ENCODE results near the gene RNF186.
"Not testable (repeated sequence)": the region's sequence is repeated elsewhere in the genome, so short reads cannot be mapped to it uniquely, and the experiment has no call there.

The RNF186 gene, protein sequence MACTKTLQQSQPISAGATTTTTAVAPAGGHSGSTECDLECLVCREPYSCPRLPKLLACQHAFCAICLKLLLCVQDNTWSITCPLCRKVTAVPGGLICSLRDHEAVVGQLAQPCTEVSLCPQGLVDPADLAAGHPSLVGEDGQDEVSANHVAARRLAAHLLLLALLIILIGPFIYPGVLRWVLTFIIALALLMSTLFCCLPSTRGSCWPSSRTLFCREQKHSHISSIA

GRCh38 chr1:19814681-19815503, at the start of gene RNF186:
RNF186 (minus strand) TSS chr1:19815283; CDS start chr1:19815101, 182 bp downstream.
- DNase-seq (ENCODE audit: low spot score) = no peak

DNA sequence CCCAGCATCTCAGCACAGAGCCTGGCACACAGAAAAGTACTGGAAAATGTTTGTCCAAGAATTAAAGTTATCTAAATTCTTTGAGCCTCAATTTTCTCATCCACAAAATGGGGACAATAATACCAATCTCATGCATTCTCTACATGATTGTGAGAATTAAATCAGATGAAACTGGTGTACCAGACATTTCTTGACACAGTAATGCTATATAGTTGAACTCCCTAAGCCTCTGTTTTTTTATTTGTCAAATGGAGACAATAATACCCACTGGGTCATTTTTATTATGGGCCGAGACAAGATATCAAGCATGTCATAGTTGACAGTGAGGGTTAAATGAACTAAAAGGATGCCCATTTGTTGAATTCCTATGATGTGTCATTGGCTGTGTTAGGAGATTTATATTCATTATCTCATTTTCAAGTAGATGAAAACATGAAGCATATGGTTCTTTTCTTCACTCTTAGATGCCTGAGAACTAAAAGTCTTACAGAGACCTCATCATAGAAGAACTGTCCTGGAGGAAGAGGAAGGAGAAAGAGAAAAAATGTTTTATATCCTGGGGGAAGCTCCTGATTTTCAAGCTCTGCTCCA, 49.6 kb upstream of the RNF186 start:
- DNase-seq (ENCODE audit: low spot score) = no peak

DNA sequence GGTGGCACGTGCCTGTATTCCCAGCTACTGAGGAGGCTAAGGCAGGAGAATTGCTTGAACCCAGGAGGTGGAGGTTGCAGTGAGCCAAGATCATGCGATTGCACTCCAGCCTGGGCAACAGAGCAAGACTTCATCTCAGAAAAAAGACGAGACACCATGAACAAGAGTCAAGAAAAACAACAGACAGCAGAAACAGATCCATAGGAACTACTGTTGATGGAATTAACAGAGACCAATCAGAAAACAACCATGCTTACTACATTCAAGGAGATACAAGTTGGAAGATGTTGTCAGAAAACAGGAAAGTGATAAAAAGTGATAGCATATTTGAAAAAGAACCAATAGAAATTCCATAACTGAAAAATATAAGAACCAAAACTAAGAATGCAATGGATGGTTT, 47.9 kb upstream of the RNF186 start:
- DNase-seq (ENCODE audit: low spot score) = no peak

DNA sequence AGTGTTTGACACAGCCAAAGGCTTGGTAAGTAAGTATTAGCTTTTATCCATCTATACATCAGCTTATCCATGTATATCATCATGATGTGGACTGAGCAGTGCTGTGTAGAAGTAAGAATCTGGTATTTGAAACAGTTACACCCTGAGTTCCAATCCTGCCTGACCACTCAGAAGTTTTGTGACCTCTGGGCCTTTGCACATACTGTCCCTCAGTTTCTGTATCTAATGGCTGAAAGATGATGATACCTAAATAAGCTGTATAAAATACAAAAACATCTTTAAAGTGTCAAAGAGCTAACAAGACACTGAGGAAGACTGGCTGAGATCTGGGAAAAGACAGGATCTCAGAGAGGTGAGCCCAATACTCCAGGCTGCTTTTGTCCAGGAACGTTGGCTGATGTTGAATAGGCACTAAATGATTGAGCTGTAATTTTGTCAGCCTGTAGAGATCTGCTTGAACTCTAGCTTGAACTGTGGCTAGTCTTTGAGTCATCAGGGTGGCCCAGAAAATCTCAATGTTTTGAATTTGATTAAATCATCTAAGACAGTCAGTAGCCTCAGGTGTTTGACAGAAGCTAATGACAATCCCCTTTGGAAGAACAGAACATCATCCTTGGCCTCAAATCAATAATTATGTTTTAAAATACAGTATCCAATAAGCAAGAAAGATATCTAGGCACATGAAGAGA, 46.9 kb upstream of the RNF186 start:
- DNase-seq (ENCODE audit: low spot score) = no peak

- no peak for DNase-seq (ENCODE audit: low spot score)
Observed at GRCh38 chr1:19861034-19861433, 46.0 kb upstream of the RNF186 start.

GRCh38 chr1:19860418-19860817, 45.3 kb upstream of the RNF186 start:
- no peak for DNase-seq (ENCODE audit: low spot score)

GRCh38 chr1:19859876-19860275, 44.8 kb upstream of the RNF186 start:
- DNase-seq (ENCODE audit: low spot score) = no peak

DNA sequence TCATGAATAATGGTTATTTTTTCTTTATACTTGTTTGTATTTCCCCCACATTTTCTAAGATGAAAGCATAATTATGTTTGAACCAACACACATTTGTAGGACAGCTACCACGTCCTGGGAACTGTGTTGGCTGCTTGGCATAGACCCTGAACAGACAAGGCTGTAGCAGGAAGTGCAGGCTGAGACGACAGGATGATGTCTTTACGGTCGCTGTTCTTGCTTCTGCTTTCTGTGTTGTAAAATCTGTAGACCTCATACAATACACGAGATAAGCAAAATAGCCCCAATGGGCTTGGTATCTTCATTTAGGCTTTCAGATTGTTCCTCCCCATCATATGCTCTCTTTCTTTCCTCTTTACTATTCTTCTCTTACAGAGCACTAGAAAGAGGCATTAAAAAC, 43.8 kb upstream of the RNF186 start:
- no peak for DNase-seq (ENCODE audit: low spot score)

DNA sequence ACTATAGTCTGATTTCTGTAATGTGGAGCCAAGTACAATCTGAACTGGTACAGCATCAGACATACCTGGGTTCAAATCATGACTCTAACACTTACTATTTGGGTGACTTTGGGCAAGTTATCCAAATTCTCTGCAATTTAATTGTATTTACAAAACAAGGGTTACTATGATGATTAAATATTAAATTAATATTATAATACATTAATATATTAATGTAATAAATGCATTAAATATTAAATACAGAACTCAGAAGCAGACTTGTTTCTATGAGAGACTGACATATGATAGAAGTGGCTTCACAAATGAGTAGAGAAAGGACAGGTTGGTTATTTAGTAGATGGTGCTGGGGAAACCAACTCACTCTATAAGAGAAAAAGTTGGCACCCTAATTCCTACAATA, 39.8 kb upstream of the RNF186 start:
- DNase-seq (ENCODE audit: low spot score) = no peak

DNA sequence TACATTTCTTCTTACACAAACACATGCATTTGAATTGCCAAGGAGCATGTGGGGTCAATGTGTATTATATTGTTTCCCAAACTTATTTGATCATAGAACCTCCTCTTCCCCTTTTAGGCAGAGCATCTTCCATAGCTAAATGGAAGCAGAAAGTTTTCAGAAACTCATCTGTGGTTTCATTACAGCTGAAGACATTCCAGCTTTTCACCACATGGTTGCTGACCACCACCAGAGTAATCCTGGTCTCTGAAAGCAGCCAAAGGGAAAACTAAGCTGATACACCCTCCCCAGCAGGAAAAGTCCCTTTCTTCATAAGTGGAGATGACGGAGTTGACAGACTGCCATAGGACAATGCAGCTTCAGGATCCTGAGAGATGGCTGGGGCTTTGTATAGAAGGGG, 37.0 kb upstream of the RNF186 start:
- DNase-seq (ENCODE audit: low spot score) = no peak

- DNase-seq (ENCODE audit: low spot score) = no peak
Observed at GRCh38 chr1:19850214-19850613, 35.1 kb upstream of the RNF186 start.

DNA sequence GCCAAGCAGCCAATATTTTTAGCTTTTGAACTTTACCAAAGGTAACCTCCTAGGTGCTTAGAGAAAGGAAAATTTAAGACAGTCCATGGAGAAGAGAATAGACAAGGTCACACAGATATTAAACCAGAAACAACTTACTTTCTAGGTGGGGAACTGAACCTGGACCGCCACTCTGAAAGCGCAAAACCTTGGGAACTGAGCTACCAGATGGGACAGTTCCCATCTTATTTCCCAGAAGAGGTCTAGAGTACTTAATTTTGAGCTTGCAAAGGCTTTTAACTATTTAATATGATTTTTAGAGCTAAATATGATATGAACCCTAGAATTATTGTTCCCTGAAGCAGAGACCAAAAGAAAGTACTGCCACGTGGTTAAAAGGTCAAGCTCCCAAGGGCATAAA, 34.2 kb upstream of the RNF186 start:
- DNase-seq (ENCODE audit: low spot score) = not testable (repeated sequence)

DNA sequence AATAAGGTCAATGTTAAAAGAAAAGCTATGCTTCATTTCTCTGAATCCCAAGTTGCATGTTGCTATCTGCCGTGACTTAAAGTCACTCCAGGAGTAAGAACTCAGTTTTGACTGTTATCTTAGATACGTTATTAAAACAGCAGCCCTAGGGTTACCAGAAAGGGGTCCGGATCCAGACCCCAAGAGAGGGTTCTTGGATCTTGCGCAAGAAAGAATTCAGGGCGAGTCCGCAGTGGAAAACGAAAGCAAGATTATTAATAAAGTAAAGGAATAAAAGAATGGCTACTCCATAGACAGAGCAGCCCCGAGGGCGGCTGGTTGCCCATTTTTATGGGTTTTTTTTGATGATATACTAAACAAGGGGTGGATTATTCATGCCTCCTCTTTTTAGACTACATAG, 32.3 kb upstream of the RNF186 start:
- not testable (repeated sequence) for DNase-seq (ENCODE audit: low spot score)

GRCh38 chr1:19846338-19846737, 31.3 kb upstream of the RNF186 start:
- no peak for DNase-seq (ENCODE audit: low spot score)

DNA sequence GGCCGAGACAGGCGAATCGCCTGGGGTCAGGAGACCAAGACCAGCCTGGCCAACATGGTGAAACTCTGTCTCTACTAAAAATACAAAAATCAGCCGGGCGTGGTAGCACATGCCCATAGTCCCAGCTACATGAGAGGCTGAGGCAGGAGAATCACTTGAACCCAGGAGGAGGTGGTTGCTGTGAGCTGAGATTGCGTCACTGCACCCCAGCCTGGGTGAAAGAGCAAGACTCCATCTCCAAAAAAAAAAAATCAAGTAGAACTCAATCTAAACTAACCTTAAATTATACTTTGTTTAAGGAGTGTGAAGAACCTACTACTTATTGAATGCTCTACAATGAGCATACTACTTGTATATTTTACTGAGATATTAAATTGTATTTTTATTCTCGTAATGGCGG, 30.5 kb upstream of the RNF186 start:
- DNase-seq (ENCODE audit: low spot score) = no peak

- no peak for DNase-seq (ENCODE audit: low spot score)
Observed at GRCh38 chr1:19844731-19845495, 29.8 kb upstream of the RNF186 start.

DNA sequence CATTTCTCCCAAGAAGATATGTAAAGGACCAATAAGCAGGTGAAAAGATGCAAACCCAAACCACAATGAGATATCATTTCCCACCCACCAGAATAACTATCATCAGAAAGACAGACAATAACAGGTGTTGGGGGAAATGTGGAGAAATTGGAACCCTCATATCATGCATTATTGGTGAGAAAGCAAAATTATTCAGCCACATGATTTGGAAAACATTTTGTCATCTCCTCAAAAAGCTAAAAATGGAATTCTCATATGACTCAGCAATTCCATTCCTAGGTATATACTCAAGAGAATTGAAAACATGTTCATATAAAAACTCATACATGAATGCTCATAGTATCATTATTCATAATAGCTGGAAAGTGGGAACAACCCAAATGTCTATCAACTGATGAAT, 25.1 kb upstream of the RNF186 start:
- DNase-seq (ENCODE audit: low spot score) = no peak

DNA sequence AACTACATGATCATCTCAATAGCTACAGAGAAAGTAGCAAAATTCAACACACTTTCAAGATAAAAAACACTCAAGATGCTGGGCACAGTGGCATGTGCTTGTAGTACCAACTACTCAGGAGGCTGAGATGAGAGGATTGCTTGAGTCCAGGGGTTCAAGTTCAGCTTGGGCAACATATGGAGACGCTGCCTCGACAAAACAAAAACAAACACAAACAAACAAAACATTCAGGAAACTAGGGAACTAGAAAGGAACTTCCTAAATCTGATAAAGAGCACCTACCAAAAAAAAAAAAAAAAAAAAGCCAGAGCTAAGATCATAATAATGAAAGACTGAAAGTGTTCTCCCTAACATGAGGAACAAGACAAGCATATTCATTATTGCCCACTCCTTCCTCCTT, 22.8 kb upstream of the RNF186 start:
- no peak for DNase-seq (ENCODE audit: low spot score)

DNA sequence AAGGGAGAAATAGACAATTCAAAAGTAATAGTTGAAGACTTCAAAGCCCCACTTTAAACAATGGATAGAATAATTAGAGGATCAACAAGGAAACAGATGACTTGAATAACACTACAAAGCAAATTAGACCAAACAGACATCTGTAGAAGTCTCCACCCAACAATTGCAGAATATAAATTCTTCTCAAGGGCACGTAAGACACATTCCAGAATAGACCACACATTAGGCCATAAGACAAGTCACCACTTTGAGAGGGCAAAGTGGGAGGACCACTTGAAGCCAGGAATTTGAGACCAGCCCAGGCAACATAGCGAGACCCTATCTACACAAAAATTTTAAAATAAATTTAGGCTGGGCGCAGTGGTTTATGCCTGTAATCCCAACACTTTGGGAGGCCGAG, 20.5 kb upstream of the RNF186 start:
- no peak for DNase-seq (ENCODE audit: low spot score)

- no peak for DNase-seq (ENCODE audit: low spot score)
Observed at GRCh38 chr1:19831441-19831840, 16.4 kb upstream of the RNF186 start.

DNA sequence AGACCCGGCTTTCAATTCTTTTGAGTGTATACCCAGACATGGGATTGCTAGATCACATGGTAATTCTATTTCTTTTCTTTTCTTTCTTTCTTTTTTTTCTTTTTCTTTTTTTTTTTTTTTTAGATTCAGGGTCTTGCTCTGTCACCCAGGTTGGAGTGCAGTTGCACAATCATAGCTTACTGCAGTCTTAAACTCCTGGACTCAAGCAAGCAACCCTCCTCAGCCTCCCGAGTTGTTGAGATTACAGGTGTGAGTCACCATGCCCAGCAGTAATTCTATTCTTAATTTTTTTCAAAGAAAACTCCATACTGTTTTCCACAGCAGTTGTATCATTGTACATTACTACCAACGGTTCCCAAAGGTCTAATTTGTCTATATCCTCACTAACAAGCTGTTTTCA, 13.5 kb upstream of the RNF186 start:
- DNase-seq (ENCODE audit: low spot score) = no peak

- no peak for DNase-seq (ENCODE audit: low spot score)
Observed at GRCh38 chr1:19825298-19825697, 10.2 kb upstream of the RNF186 start.

Data from left forelimb (tissue), 1 donor.